HepG2 (cell line): ENCODE results near the gene SYNJ2. TPM values are rescaled to one million over a fixed set of nuclear protein-coding genes. Genes with fewer than 3 reads are reported as not detected.
A peak's percentile ranks its signal among the peaks of the same experiment; 100 is the strongest.

ENCODE experiments used
- ATF7 ChIP-seq, 2 experiments: fragments of 450-650 bp in 1 of 2; sonication (generic) in 1 of 2; formaldehyde crosslinking in 1 of 2; IDR thresholded peaks; 2 replicates each; pipeline versions ENCODE4 v1.4.0 to v1.6.1; 2016 to 2020; ENCODE audit warnings: antibody characterized with exemption in 1 of 2, mild to moderate bottlenecking in 1 of 2, missing genetic modification reagents in 1 of 2
- CEBPG ChIP-seq: IDR thresholded peaks from 2 replicates; pipeline ENCODE4 v1.6.1; 2016
- JUNB ChIP-seq: sonication (generic); formaldehyde crosslinking; IDR thresholded peaks from 2 replicates; pipeline ENCODE4 v1.8.0; 2022; ENCODE audit warnings: missing genetic modification reagents, mild to moderate bottlenecking, borderline replicate concordance
- ZBED4 ChIP-seq: sonication (generic); formaldehyde crosslinking; IDR thresholded peaks from 2 replicates; pipeline ENCODE4 v1.4.0; 2020; ENCODE audit warnings: missing genetic modification reagents, borderline replicate concordance
- ZSCAN30 ChIP-seq: sonication (generic); formaldehyde crosslinking; IDR thresholded peaks from 2 replicates; pipeline ENCODE4 v1.5.0; 2020; ENCODE audit warnings: mild to moderate bottlenecking, missing genetic modification reagents
- polyA plus RNA-seq, 8 experiments: library from polyadenylated mRNA; depleted of rRNA in 3 of 8; stranded (reverse) in 7 of 8; unstranded in 1 of 8; fragments of >200 nt; fragmentation: Illumina TruSeq in 4 of 8; extraction: Trizol in 4 of 8; gene quantifications; 2 replicates each; pipeline versions ENCODE4 v1.2.1 to v1.2.3, GENCODE V29; 2011 to 2016; ENCODE audit warnings: low read depth in 4 of 8, missing spikeins in 1 of 8, mixed read lengths in 1 of 8; ENCODE audit not compliant: insufficient read depth in 1 of 8
- total RNA-seq, 5 experiments: library from RNA; depleted of rRNA; stranded (reverse); fragments of >200 nt; fragmentation: Illumina TruSeq; extraction: Trizol; gene quantifications; 2 replicates each; pipeline ENCODE4 v1.2.3, GENCODE V29; 2016; ENCODE audit warnings: low read depth in 1 of 5

Gene SYNJ2
- total and polyA plus RNA-seq, 2 of the 13 experiments (the other 11 are each of a cell fraction or from before 2014, with no cell fraction given): 39.1 to 57.6 TPM

DNA sequence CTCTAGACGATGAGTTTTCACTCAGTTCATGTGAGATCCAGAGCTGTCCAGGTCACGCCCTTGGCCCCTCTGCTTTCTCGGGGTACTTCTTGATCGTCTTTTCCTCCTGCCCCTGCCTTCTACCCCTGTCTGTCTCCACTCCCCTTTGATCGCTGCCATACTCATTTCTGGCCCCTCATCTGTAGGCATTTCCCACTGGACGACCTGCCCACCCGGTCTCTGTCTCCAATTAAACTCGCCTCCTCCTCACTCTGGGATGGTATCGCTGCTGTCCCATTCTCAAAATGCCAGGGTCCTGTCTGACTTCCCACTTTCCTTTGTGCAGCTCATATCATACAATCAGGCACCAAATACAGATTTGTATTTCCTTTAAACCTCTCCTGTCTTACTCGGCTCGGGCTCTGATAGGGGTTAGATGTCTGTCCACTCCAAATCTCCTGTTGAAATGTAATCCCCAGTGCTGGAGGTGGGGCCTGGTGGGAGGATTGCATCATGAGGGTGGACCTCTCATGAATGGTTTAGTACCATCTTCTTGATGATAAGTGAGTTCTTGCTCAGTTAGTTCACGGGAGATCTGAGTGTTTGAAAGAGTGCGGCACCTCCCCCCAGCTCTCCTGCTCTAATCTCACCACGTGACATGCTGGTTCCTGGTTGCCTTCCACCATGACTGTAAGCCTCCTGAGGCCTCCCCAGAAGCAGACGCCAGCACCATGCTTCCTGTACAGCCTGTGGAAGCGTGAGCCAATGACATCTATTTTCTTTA, 3.5 kb upstream of the SYNJ2 start (continued):
- TF ChIP-seq ZBED4 (CRISPR knock-in tag): no peak
- TF ChIP-seq ATF7 (IDR thresholded peaks at IDR 0.05): no peak
- TF ChIP-seq ATF7 (CRISPR knock-in tag; IDR thresholded peaks at IDR 0.05): no peak
- peak; percentile 78 for TF ChIP-seq CEBPG (CRISPR knock-in tag)
- TF ChIP-seq ZSCAN30 (CRISPR knock-in tag): no peak
- no peak for TF ChIP-seq JUNB
- TF ChIP-seq, all 625 proteins: peak for 12
